ENCODE data around the gene TMEM126A.

TMEM126A gene

GRCh38 chr11:85694385-85694980, 46.7 kb downstream of the TMEM126A start:
- Histone ChIP-seq H3K4me2 (ENCODE audit: low read length) (no peak overlapping the region), H3K79me1 (ENCODE audit: low read length) (no peaks in the 10 kb centered on the region), H3K4ac (ENCODE audit: low read depth, low read length) (no peak overlapping the region), H3K14ac (ENCODE audit: low read length) (no peak overlapping the region), H3K18ac (ENCODE audit: low read length) (no peak overlapping the region), H2BK12ac (ENCODE audit: low read length) (no peak overlapping the region), H3K9ac (ENCODE audit: low read length) (no peak overlapping the region), H3K79me2 (ENCODE audit: control insufficient read depth, insufficient read depth, low read length, poor library complexity) (no peaks in the 10 kb centered on the region), H2AFZ (ENCODE audit: insufficient read depth, low read length, poor library complexity) (no peak overlapping the region), H2BK120ac (ENCODE audit: insufficient read depth, low read length, poor library complexity) (no peak overlapping the region), H3K9me3 (ENCODE audit: insufficient read depth, low read depth, low read length) (no peaks in the 10 kb centered on the region), H2BK5ac (ENCODE audit: low read depth, low read length, poor library complexity) (no peak overlapping the region), H3K27ac (ENCODE audit: low read depth, low read length) (no peak overlapping the region), H4K12ac (ENCODE audit: low read depth, low read length) (no peak overlapping the region), H3K4me1 (ENCODE audit: control insufficient read depth in 1 of 2, insufficient read depth in 2 of 2, low read length in 2 of 2) (no peaks in the 10 kb centered on the region), H3K36me3 (ENCODE audit: control insufficient read depth in 1 of 2, insufficient read depth in 2 of 2, low read length in 2 of 2) (no peaks in the 10 kb centered on the region), H3K23ac (ENCODE audit: low read length) (no peak overlapping the region), H4K8ac (ENCODE audit: low read depth, low read length) (no peak overlapping the region), H3K4me3 (ENCODE audit: low read depth, low read length) (no peak overlapping the region), H3K27me3 (ENCODE audit: insufficient read depth, low read length) (no peaks in the 10 kb centered on the region), H4K91ac (ENCODE audit: low read depth, low read length) (no peak overlapping the region), H2AK5ac (ENCODE audit: low read length) (no peak overlapping the region)
- no CpG with 5 or more reads among the region's 1 CpG for WGBS (ENCODE audit: extremely low coverage, insufficient coverage, insufficient read length)
- peak; percentile 20 to 49 for DNase-seq

- Histone ChIP-seq H3K79me2 (ENCODE audit: control insufficient read depth, insufficient read depth, low read length, poor library complexity) (no peaks in the 10 kb centered on the region), H4K91ac (ENCODE audit: low read depth, low read length) (no peak overlapping the region), H3K27ac (ENCODE audit: low read depth, low read length) (no peak overlapping the region), H3K9ac (ENCODE audit: low read length) (no peak overlapping the region), H3K23ac (ENCODE audit: low read length) (no peak overlapping the region), H2BK5ac (ENCODE audit: low read depth, low read length, poor library complexity) (no peak overlapping the region), H4K8ac (ENCODE audit: low read depth, low read length) (no peak overlapping the region), H3K27me3 (ENCODE audit: insufficient read depth, low read length) (no peaks in the 10 kb centered on the region), H2AFZ (ENCODE audit: insufficient read depth, low read length, poor library complexity) (no peak overlapping the region), H3K4ac (ENCODE audit: low read depth, low read length) (no peak overlapping the region), H3K9me3 (ENCODE audit: insufficient read depth, low read depth, low read length) (no peaks in the 10 kb centered on the region), H2BK120ac (ENCODE audit: insufficient read depth, low read length, poor library complexity) (no peak overlapping the region), H4K12ac (ENCODE audit: low read depth, low read length) (no peak overlapping the region), H2BK12ac (ENCODE audit: low read length) (no peak overlapping the region), H3K18ac (ENCODE audit: low read length) (no peak overlapping the region), H2AK5ac (ENCODE audit: low read length) (no peak overlapping the region), H3K4me2 (ENCODE audit: low read length) (no peak overlapping the region), H3K36me3 (ENCODE audit: control insufficient read depth in 1 of 2, insufficient read depth in 2 of 2, low read length in 2 of 2) (no peaks in the 10 kb centered on the region), H3K4me1 (ENCODE audit: control insufficient read depth in 1 of 2, insufficient read depth in 2 of 2, low read length in 2 of 2) (no peaks in the 10 kb centered on the region), H3K79me1 (ENCODE audit: low read length) (no peaks in the 10 kb centered on the region), H3K14ac (ENCODE audit: low read length) (no peak overlapping the region), H3K4me3 (ENCODE audit: low read depth, low read length) (no peak overlapping the region)
- no peak for DNase-seq
Measured at GRCh38 chr11:85695546-85695945, 47.8 kb downstream of the TMEM126A start.

- Histone ChIP-seq H3K4ac (ENCODE audit: low read depth, low read length) (no peak overlapping the region), H4K91ac (ENCODE audit: low read depth, low read length) (no peak overlapping the region), H3K4me1 (ENCODE audit: control insufficient read depth in 1 of 2, insufficient read depth in 2 of 2, low read length in 2 of 2) (no peaks in the 10 kb centered on the region), H2AFZ (ENCODE audit: insufficient read depth, low read length, poor library complexity) (no peak overlapping the region), H3K14ac (ENCODE audit: low read length) (no peak overlapping the region), H3K9me3 (ENCODE audit: insufficient read depth, low read depth, low read length) (no peaks in the 10 kb centered on the region), H3K36me3 (ENCODE audit: control insufficient read depth in 1 of 2, insufficient read depth in 2 of 2, low read length in 2 of 2) (no peaks in the 10 kb centered on the region), H3K4me3 (ENCODE audit: low read depth, low read length) (no peak overlapping the region), H4K12ac (ENCODE audit: low read depth, low read length) (no peak overlapping the region), H3K27me3 (ENCODE audit: insufficient read depth, low read length) (no peaks in the 10 kb centered on the region), H3K79me1 (ENCODE audit: low read length) (no peaks in the 10 kb centered on the region), H3K4me2 (ENCODE audit: low read length) (no peak overlapping the region), H2AK5ac (ENCODE audit: low read length) (no peak overlapping the region), H3K23ac (ENCODE audit: low read length) (no peak overlapping the region), H2BK120ac (ENCODE audit: insufficient read depth, low read length, poor library complexity) (no peak overlapping the region), H3K27ac (ENCODE audit: low read depth, low read length) (no peak overlapping the region), H3K9ac (ENCODE audit: low read length) (no peak overlapping the region), H2BK5ac (ENCODE audit: low read depth, low read length, poor library complexity) (no peak overlapping the region), H4K8ac (ENCODE audit: low read depth, low read length) (no peak overlapping the region), H3K79me2 (ENCODE audit: control insufficient read depth, insufficient read depth, low read length, poor library complexity) (no peaks in the 10 kb centered on the region), H3K18ac (ENCODE audit: low read length) (no peak overlapping the region), H2BK12ac (ENCODE audit: low read length) (no peak overlapping the region)
- WGBS (ENCODE audit: extremely low coverage, insufficient coverage, insufficient read length), result no CpG with 5 or more reads among the region's 2 CpGs
- DNase-seq, result no peak
Measured at GRCh38 chr11:85697747-85698146, 50.0 kb downstream of the TMEM126A start.

- H3K4me2 ChIP-seq (ENCODE audit: low read length), result no peak overlapping the region
- DNase-seq, result no peak
- no peak overlapping the region for H3K27ac ChIP-seq (ENCODE audit: low read depth, low read length)
- H3K36me3 ChIP-seq (ENCODE audit: control insufficient read depth in 1 of 2, insufficient read depth in 2 of 2, low read length in 2 of 2), result no peaks in the 10 kb centered on the region
- H2AK5ac ChIP-seq (ENCODE audit: low read length), result no peak overlapping the region
- H2BK5ac ChIP-seq (ENCODE audit: low read depth, low read length, poor library complexity), result no peak overlapping the region
- no peak overlapping the region for H2BK120ac ChIP-seq (ENCODE audit: insufficient read depth, low read length, poor library complexity)
- H3K9ac ChIP-seq (ENCODE audit: low read length), result no peak overlapping the region
- H3K23ac ChIP-seq (ENCODE audit: low read length), result no peak overlapping the region
- H3K9me3 ChIP-seq (ENCODE audit: insufficient read depth, low read depth, low read length), result no peaks in the 10 kb centered on the region
- H3K4ac ChIP-seq (ENCODE audit: low read depth, low read length), result no peak overlapping the region
- no peak overlapping the region for H2BK12ac ChIP-seq (ENCODE audit: low read length)
- H4K91ac ChIP-seq (ENCODE audit: low read depth, low read length), result no peak overlapping the region
- WGBS (ENCODE audit: extremely low coverage, insufficient coverage, insufficient read length), result no CpG with 5 or more reads among the region's 1 CpG
- no peaks in the 10 kb centered on the region for H3K27me3 ChIP-seq (ENCODE audit: insufficient read depth, low read length)
- no peaks in the 10 kb centered on the region for H3K79me1 ChIP-seq (ENCODE audit: low read length)
- no peak overlapping the region for H3K4me3 ChIP-seq (ENCODE audit: low read depth, low read length)
- no peaks in the 10 kb centered on the region for H3K79me2 ChIP-seq (ENCODE audit: control insufficient read depth, insufficient read depth, low read length, poor library complexity)
- H3K14ac ChIP-seq (ENCODE audit: low read length), result no peak overlapping the region
- H2AFZ ChIP-seq (ENCODE audit: insufficient read depth, low read length, poor library complexity), result no peak overlapping the region
- H4K8ac ChIP-seq (ENCODE audit: low read depth, low read length), result no peak overlapping the region
- H4K12ac ChIP-seq (ENCODE audit: low read depth, low read length), result no peak overlapping the region
- no peak overlapping the region for H3K18ac ChIP-seq (ENCODE audit: low read length)
- H3K4me1 ChIP-seq (ENCODE audit: control insufficient read depth in 1 of 2, insufficient read depth in 2 of 2, low read length in 2 of 2), result no peaks in the 10 kb centered on the region
Measured at GRCh38 chr11:85698195-85698594, 50.4 kb downstream of the TMEM126A start.
